ENCODE data around the gene OPRM1. TPM values are rescaled to one million over a fixed set of nuclear protein-coding genes. Genes with fewer than 3 reads are reported as not detected.

The OPRM1 gene
- total RNA-seq, 1 experiment from 2014 or later = not detected

- RAD21 ChIA-PET (ENCODE audit: low non-redundant PET in 1 of 2, low total read pairs in 2 of 2, uncharacterized antibody in 2 of 2, unreplicated experiment in 2 of 2) = no interaction called here
These were observed 54.4 kb downstream of the OPRM1 start for GRCh38 chr6:154093231-154094044.

More at GRCh38 chr6:154093231-154094044, 54.4 kb downstream of the OPRM1 start:
- no peak overlapping the region for H3K9ac ChIP-seq (ENCODE audit: low read length)
- POLR2A ChIA-PET = no interaction called here
- no peaks in the 10 kb centered on the region for H3K79me2 ChIP-seq (ENCODE audit: insufficient read depth, low read length)
- TF ChIP-seq, protein P1, sequence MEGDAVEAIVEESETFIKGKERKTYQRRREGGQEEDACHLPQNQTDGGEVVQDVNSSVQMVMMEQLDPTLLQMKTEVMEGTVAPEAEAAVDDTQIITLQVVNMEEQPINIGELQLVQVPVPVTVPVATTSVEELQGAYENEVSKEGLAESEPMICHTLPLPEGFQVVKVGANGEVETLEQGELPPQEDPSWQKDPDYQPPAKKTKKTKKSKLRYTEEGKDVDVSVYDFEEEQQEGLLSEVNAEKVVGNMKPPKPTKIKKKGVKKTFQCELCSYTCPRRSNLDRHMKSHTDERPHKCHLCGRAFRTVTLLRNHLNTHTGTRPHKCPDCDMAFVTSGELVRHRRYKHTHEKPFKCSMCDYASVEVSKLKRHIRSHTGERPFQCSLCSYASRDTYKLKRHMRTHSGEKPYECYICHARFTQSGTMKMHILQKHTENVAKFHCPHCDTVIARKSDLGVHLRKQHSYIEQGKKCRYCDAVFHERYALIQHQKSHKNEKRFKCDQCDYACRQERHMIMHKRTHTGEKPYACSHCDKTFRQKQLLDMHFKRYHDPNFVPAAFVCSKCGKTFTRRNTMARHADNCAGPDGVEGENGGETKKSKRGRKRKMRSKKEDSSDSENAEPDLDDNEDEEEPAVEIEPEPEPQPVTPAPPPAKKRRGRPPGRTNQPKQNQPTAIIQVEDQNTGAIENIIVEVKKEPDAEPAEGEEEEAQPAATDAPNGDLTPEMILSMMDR (IDR thresholded peaks at IDR 0.05 in 2 of 3, conservative IDR thresholded peaks at IDR 0.05 in 1 of 3; ENCODE audit: borderline replicate concordance in 1 of 3, insufficient read depth in 1 of 3, low read depth in 2 of 3, low read length in 2 of 3) = no peak
- no peak for TF ChIP-seq POLR2A (IDR thresholded peaks at IDR 0.05; ENCODE audit: borderline replicate concordance, extremely low read depth, insufficient read depth, insufficient read length)
- no peak for TF ChIP-seq SIN3A (IDR thresholded peaks at IDR 0.05; ENCODE audit: low read depth)
- no peak for TF ChIP-seq ZBTB33 (IDR thresholded peaks at IDR 0.05; ENCODE audit: extremely low read depth, insufficient replicate concordance, low read length)
- no peak for TF ChIP-seq ATF3 (IDR thresholded peaks at IDR 0.05)
- TF ChIP-seq MAX (IDR thresholded peaks at IDR 0.05) = no peak
- no peak for TF ChIP-seq EZH2 (IDR thresholded peaks at IDR 0.05)
- TF ChIP-seq ELF1 (IDR thresholded peaks at IDR 0.05; ENCODE audit: borderline replicate concordance, low read depth) = no peak
- TF ChIP-seq JUND (IDR thresholded peaks at IDR 0.05) = no peak
- TF ChIP-seq, protein P2, sequence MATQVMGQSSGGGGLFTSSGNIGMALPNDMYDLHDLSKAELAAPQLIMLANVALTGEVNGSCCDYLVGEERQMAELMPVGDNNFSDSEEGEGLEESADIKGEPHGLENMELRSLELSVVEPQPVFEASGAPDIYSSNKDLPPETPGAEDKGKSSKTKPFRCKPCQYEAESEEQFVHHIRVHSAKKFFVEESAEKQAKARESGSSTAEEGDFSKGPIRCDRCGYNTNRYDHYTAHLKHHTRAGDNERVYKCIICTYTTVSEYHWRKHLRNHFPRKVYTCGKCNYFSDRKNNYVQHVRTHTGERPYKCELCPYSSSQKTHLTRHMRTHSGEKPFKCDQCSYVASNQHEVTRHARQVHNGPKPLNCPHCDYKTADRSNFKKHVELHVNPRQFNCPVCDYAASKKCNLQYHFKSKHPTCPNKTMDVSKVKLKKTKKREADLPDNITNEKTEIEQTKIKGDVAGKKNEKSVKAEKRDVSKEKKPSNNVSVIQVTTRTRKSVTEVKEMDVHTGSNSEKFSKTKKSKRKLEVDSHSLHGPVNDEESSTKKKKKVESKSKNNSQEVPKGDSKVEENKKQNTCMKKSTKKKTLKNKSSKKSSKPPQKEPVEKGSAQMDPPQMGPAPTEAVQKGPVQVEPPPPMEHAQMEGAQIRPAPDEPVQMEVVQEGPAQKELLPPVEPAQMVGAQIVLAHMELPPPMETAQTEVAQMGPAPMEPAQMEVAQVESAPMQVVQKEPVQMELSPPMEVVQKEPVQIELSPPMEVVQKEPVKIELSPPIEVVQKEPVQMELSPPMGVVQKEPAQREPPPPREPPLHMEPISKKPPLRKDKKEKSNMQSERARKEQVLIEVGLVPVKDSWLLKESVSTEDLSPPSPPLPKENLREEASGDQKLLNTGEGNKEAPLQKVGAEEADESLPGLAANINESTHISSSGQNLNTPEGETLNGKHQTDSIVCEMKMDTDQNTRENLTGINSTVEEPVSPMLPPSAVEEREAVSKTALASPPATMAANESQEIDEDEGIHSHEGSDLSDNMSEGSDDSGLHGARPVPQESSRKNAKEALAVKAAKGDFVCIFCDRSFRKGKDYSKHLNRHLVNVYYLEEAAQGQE (IDR thresholded peaks at IDR 0.05; ENCODE audit: low read depth) = no peak
- no peak for TF ChIP-seq TCF7L2 (IDR thresholded peaks at IDR 0.05; ENCODE audit: borderline replicate concordance, extremely low read depth, insufficient read depth, insufficient read length)
- TF ChIP-seq EZH2phosphoT487 (IDR thresholded peaks at IDR 0.05; ENCODE audit: borderline replicate concordance) = no peak
- no peak for TF ChIP-seq EGR1 (IDR thresholded peaks at IDR 0.05; ENCODE audit: low read depth)
- no peak for TF ChIP-seq ZNF274 (IDR thresholded peaks at IDR 0.05; ENCODE audit: low read depth, low read length)
- TF ChIP-seq FOSL1 (IDR thresholded peaks at IDR 0.05; ENCODE audit: low read depth) = no peak
- TF ChIP-seq RAD21 (IDR thresholded peaks at IDR 0.05; ENCODE audit: low read depth) = no peak
- no peaks in the 10 kb centered on the region for H3K9me2 ChIP-seq (ENCODE audit: insufficient read depth)
- no peak overlapping the region for H3K4me3 ChIP-seq (replicated peaks in 1 of 2; ENCODE audit: low read depth in 1 of 2, low read length in 2 of 2)
- ATAC-seq (no peak), DNase-seq (ENCODE audit: low read depth, low spot score) (no peak)
- H3K9me3 ChIP-seq (ENCODE audit: control insufficient read depth in 1 of 2, insufficient read depth in 1 of 2, low read depth in 1 of 2, low read length in 2 of 2) = no peaks in the 10 kb centered on the region
- H3K27ac ChIP-seq (ENCODE audit: low read depth, low read length) = no peak overlapping the region
- H3K4me1 ChIP-seq (ENCODE audit: control insufficient read depth in 1 of 2, insufficient read depth in 2 of 2, low read length in 2 of 2) = no peaks in the 10 kb centered on the region
- no TSS peak for BruUV-seq (replicated peaks)
- CTCF ChIA-PET = no interaction called here
- no peak overlapping the region for H3K4me2 ChIP-seq (ENCODE audit: low read length)
- H4K20me1 ChIP-seq (ENCODE audit: insufficient read depth) = no peaks in the 10 kb centered on the region
- H3K27me3 ChIP-seq (ENCODE audit: insufficient read depth, low read length) = peaks cover 5% of the 10 kb centered on the region; the same call in 1 of the 2 replicates
- H3K36me3 ChIP-seq (ENCODE audit: control insufficient read depth in 1 of 2, insufficient read depth in 2 of 2, low read length in 2 of 2) = no peaks in the 10 kb centered on the region
- no peak overlapping the region for H2AFZ ChIP-seq (ENCODE audit: low read depth, low read length, poor library complexity, severe bottlenecking)
- intact Hi-C loops (cut with micrococcal nuclease) = no loop called here
